Endodermal cell (in vitro differentiated cells): ENCODE measurements around the gene HSDL2. TPM values are rescaled to one million over a fixed set of nuclear protein-coding genes. Genes with fewer than 3 reads are reported as not detected.

ENCODE experiments used
- DNase-seq: peaks from one replicate; pipeline ENCODE4 v3.0.0-alpha.2; 2017
- H3K27ac ChIP-seq: 2 replicates; pipeline ENCODE4 v1.5.1; 2013; ENCODE audit warnings: mild to moderate bottlenecking, low read depth, low read length, moderate library complexity
- H3K27me3 ChIP-seq: 2 replicates; pipeline ENCODE4 v1.6.1; 2013; ENCODE audit warnings: mild to moderate bottlenecking, low read length, moderate library complexity; ENCODE audit not compliant: insufficient read depth, control insufficient read depth, poor library complexity, severe bottlenecking
- H3K36me3 ChIP-seq: 2 replicates; pipeline ENCODE4 v1.7.0; 2013; ENCODE audit warnings: mild to moderate bottlenecking, low read length, moderate library complexity; ENCODE audit not compliant: control insufficient read depth, insufficient read depth
- H3K4me1 ChIP-seq: one replicate; pipeline ENCODE4 v1.7.0; 2013; ENCODE audit warnings: low read length; ENCODE audit not compliant: control insufficient read depth, insufficient read depth
- H3K4me3 ChIP-seq: 2 replicates; pipeline ENCODE4 v1.5.1; 2013; ENCODE audit warnings: mild to moderate bottlenecking, low read length, moderate library complexity
- H3K9ac ChIP-seq: 2 replicates; pipeline ENCODE4 v1.6.1; 2013; ENCODE audit warnings: mild to moderate bottlenecking, low read length, moderate library complexity; ENCODE audit not compliant: poor library complexity, severe bottlenecking; ENCODE audit errors: extremely low read depth
- H3K9me3 ChIP-seq: 2 replicates; pipeline ENCODE4 v1.6.1; 2013; ENCODE audit warnings: mild to moderate bottlenecking, low read length, moderate library complexity; ENCODE audit not compliant: control insufficient read depth
- H3K27ac Mint-ChIP-seq: 2 replicates; pipeline ENCODE4 v1.8.0; 2020; ENCODE audit warnings: mixed read lengths
- H3K27me3 Mint-ChIP-seq: 2 replicates; pipeline ENCODE4 v1.8.0; 2021; ENCODE audit warnings: mild to moderate bottlenecking, mixed read lengths; ENCODE audit not compliant: insufficient read depth
- H3K36me3 Mint-ChIP-seq: 2 replicates; pipeline ENCODE4 v1.8.0; 2020; ENCODE audit warnings: low read depth, mixed read lengths
- H3K4me1 Mint-ChIP-seq: 2 replicates; pipeline ENCODE4 v1.8.0; 2020; ENCODE audit warnings: mixed read lengths
- H3K4me3 Mint-ChIP-seq: 2 replicates; pipeline ENCODE4 v1.8.0; 2020; ENCODE audit warnings: mild to moderate bottlenecking, moderate library complexity, mixed read lengths
- H3K9me3 Mint-ChIP-seq: 2 replicates; pipeline ENCODE4 v1.8.0; 2020; ENCODE audit warnings: mild to moderate bottlenecking, mixed read lengths
- WGBS, 2 experiments: methylation state at CpG; one replicate each; pipeline versions ENCODE4 v1.1.5 to v1.1.7; 2013; ENCODE audit warnings: missing lambda C conversion rate in 2 of 2, mixed read lengths in 1 of 2; ENCODE audit not compliant: insufficient coverage in 1 of 2, insufficient read length in 1 of 2; 5-methylcytosine and 5-hydroxymethylcytosine counted together
- total RNA-seq, 2 donors: library from RNA; stranded (reverse); fragmentation: NEBNext Ultra II Directional in 1 of 2; extraction: Animal tissue kit (Norgen Biotek cat#: 25700) in 1 of 2; gene quantifications; 2 replicates in 1 of 2; 3 replicates in 1 of 2; pipeline ENCODE4 v1.2.1, GENCODE V29; 2021
- TF ChIP-seq, protein P1 (sequence below): fragments of 200-600 bp; sonication (generic); conservative IDR thresholded peaks from 2 replicates; pipeline ENCODE4 v1.5.0; 2021; ENCODE audit warnings: antibody characterized with exemption, mild to moderate bottlenecking

The HSDL2 gene
- total RNA-seq, 2 donors from 2014 or later = 22.5 to 29.1 TPM

DNA sequence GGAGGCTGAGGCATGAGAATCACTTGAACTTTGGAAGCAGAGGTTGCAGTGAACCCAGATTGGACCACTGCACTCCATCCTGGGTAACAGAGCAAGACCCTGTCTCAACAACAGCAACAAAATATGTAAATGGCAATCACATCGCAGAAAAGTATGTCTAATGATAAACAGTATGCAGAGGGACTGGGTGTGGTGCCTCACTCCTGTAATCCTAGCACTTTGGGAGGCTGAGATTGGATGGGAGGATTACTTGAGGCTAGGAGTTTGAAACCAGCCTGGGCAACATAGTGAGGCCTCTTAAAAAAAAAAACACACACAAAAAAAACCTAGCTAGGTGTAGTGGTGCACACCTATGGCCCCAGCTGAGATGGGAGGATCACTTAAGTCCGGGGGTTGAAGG is 40.3 kb downstream of the HSDL2 start:
- H3K27me3 ChIP-seq = no peaks in the 10 kb centered on the region
- WGBS, 2 experiments = 93 to 100% methylated on average over 2 of the region's 2 CpGs

DNA sequence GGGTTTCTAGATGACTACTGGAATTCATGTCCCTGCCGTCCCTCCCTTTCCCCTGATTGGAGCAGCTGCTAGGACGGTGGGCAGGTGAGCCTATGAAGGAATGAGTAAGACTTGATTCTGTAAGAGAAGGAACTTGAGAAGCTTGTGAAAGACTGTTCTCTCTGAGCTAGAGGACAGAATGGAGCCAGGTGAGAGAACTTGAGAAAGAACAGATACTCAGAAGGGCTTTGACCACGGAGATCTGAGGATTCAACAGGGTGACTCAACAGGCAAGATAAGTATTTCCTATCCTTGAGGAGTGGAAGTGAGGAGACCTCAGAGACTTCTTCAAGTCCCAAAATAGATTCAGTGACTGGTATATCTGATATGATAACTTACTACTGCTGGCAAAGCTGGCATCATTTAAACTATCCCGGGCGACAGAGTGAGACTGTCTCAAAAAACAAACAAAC is 41.9 kb downstream of the HSDL2 start:
- TF ChIP-seq, protein P1, sequence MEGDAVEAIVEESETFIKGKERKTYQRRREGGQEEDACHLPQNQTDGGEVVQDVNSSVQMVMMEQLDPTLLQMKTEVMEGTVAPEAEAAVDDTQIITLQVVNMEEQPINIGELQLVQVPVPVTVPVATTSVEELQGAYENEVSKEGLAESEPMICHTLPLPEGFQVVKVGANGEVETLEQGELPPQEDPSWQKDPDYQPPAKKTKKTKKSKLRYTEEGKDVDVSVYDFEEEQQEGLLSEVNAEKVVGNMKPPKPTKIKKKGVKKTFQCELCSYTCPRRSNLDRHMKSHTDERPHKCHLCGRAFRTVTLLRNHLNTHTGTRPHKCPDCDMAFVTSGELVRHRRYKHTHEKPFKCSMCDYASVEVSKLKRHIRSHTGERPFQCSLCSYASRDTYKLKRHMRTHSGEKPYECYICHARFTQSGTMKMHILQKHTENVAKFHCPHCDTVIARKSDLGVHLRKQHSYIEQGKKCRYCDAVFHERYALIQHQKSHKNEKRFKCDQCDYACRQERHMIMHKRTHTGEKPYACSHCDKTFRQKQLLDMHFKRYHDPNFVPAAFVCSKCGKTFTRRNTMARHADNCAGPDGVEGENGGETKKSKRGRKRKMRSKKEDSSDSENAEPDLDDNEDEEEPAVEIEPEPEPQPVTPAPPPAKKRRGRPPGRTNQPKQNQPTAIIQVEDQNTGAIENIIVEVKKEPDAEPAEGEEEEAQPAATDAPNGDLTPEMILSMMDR = no peak
- Mint-ChIP-seq H3K4me3 (no peak overlapping the region), H3K36me3 (peaks cover 11% of the 10 kb centered on the region), H3K4me1 (no peaks in the 10 kb centered on the region), H3K9me3 (no peaks in the 10 kb centered on the region), H3K27ac (no peak overlapping the region), H3K27me3 (no peaks in the 10 kb centered on the region)
- no peak for DNase-seq
- H3K4me1 ChIP-seq = no peaks in the 10 kb centered on the region
- H3K4me3 ChIP-seq = no peak overlapping the region
- H3K36me3 ChIP-seq = no peaks in the 10 kb centered on the region
- no peaks in the 10 kb centered on the region for H3K9me3 ChIP-seq
- WGBS, 2 experiments = 86 to 94% methylated on average over 2 to 5 of the region's 5 CpGs
- no peak overlapping the region for H3K9ac ChIP-seq
- H3K27me3 ChIP-seq = no peaks in the 10 kb centered on the region
- H3K27ac ChIP-seq = no peak overlapping the region

More for the DNA sequence above, 40.3 kb downstream of the HSDL2 start:
- Histone ChIP-seq H3K4me1 (no peaks in the 10 kb centered on the region), H3K4me3 (no peak overlapping the region), H3K9ac (no peak overlapping the region), H3K27ac (no peak overlapping the region), H3K36me3 (no peaks in the 10 kb centered on the region), H3K9me3 (no peaks in the 10 kb centered on the region)
- no peak for DNase-seq
- Mint-ChIP-seq H3K27me3 (no peaks in the 10 kb centered on the region), H3K27ac (no peak overlapping the region), H3K9me3 (no peaks in the 10 kb centered on the region), H3K4me1 (no peaks in the 10 kb centered on the region), H3K4me3 (no peak overlapping the region), H3K36me3 (peaks cover 11% of the 10 kb centered on the region)
- TF ChIP-seq, protein P1 = no peak

GRCh38 chr9:112422417-112423148 is 42.7 kb downstream of the HSDL2 start:
- Histone ChIP-seq H3K9ac (no peak overlapping the region), H3K27ac (no peak overlapping the region), H3K4me3 (no peak overlapping the region), H3K4me1 (no peaks in the 10 kb centered on the region), H3K36me3 (no peaks in the 10 kb centered on the region), H3K27me3 (no peaks in the 10 kb centered on the region), H3K9me3 (no peaks in the 10 kb centered on the region)
- Mint-ChIP-seq H3K36me3 (peaks cover 11% of the 10 kb centered on the region), H3K9me3 (no peaks in the 10 kb centered on the region), H3K4me3 (no peak overlapping the region), H3K27me3 (no peaks in the 10 kb centered on the region), H3K4me1 (no peaks in the 10 kb centered on the region), H3K27ac (no peak overlapping the region)
- 92 to 95% methylated on average over 3 of the region's 3 CpGs for WGBS, 2 experiments
- TF ChIP-seq, protein P1 = no peak
- no peak for DNase-seq
